ENCODE results near the gene TEX38.

DNA sequence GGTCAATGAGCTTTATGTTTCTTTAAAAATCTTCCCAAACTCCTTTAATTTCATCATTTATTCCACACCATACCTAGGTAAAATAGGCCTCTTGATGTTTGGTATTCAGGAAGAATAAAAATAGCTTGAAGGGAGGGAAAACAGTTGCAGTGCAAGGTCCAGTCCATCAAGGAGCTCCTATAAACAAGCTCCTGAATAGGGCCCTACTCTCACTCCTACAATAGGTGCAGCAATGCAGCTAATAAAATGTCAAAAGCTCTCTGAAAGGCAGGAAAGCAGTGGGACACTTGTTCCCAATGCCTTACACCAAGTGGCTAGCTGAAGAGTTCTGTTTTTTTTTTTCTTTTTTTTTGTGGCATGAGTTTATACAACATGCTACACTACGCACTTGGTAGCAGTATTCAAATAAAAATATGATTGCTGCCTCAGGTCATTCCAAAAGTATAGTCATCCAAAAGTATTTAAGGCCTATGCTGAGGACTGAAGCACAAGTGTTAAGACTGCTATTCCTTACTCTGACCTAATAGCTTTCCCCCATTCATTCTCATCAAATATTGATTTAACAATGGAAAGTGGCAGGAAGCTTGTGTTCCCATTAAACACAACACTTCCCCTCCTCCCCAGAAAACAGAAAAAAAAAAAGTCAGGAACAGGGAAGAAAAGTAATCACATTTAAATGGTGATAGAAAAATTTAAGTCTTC is 9.8 kb downstream of the TEX38 start:
- TF ChIP-seq CTCF (IDR thresholded peaks at IDR 0.05) (no peak), EP300 (IDR thresholded peaks at IDR 0.05; ENCODE audit: low read depth) (no peak), POLR2A (IDR thresholded peaks at IDR 0.05) (no peak)
